Urinary bladder (tissue), 4 donors: ENCODE results near the gene RPLP2. TPM values are rescaled to one million over a fixed set of nuclear protein-coding genes. Genes with fewer than 3 reads are reported as not detected.

ENCODE experiments used
- DNase-seq: peaks from one replicate; pipeline ENCODE4 v3.0.0-alpha.2; 2015; ENCODE audit errors: extremely low spot score
- H3K27ac ChIP-seq: one replicate; pipeline ENCODE4 v1.5.1; 2013; ENCODE audit warnings: low read depth, mild to moderate bottlenecking, moderate library complexity
- H3K36me3 ChIP-seq: one replicate; pipeline ENCODE4 v1.6.1; 2013; ENCODE audit warnings: mild to moderate bottlenecking, moderate library complexity; ENCODE audit not compliant: insufficient read depth
- H3K4me1 ChIP-seq: one replicate; pipeline ENCODE4 v1.6.1; 2013; ENCODE audit warnings: mild to moderate bottlenecking, moderate library complexity; ENCODE audit not compliant: insufficient read depth
- H3K4me3 ChIP-seq: one replicate; pipeline ENCODE4 v1.5.1; 2013; ENCODE audit warnings: low read depth, low read length
- WGBS: extraction: QIAGEN DNeasy Blood & Tissue Kit; methylation state at CpG from one replicate; pipeline ENCODE4 v1.1.7; 2013; 5-methylcytosine and 5-hydroxymethylcytosine counted together
- polyA plus RNA-seq: library from polyadenylated mRNA; stranded (reverse); fragments of 200-250 nt; gene quantifications from one replicate; pipeline ENCODE4 v1.2.3, GENCODE V29; 2013
- total RNA-seq: library from RNA; depleted of rRNA; stranded (reverse); fragments of >200 nt; gene quantifications from one replicate; pipeline ENCODE4 v1.2.3, GENCODE V29; 2014
- donor health status: healthy with polysubstance abuse.
- donor health status: healthy.

RPLP2 gene
- total RNA-seq: 189 TPM
- 1,859 TPM for polyA plus RNA-seq

DNA sequence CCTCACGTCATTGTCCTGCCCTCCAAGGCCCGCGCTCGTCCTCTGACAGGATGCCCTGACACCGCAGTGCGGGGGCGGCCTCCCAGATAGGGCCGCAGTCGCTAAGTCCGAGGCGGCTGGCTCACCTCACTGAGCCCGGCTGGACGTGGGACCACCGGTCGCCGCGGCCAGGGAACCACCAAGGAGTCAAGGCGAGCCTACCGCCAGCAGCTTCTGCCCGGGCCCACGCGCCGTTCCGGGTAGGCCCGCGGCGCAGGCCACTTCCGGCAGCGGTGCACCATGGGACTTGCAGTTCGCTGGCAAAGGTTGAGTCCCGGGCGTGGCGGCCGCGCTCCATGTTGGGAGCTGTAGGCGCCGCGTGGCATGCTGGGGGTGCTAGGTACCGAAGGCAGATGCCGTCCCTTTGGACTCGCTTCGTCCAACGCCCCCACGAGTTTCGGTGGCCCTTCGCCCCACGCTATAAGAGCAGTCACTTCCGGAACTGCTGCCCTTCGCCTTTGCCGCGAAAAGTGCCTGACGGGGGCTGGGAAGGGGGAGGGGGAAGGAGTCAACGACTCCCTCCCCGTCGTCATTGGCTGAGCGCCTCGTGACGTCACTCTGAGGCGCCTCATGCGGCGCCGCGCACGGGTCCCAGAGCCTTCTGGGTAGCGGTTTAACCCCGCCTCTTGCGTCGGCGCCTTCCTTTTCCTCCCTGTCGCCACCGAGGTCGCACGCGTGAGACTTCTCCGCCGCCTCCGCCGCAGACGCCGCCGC lies at the start of gene RPLP2:
TSS of gene RPLP2 (plus strand) at position 681 of the 753 bp plus-strand sequence. CDS start 268 bp downstream, outside the sequence.
- peak within 1 kb of the TSS; percentile 97 for H3K27ac ChIP-seq
- H3K36me3 ChIP-seq: no peaks in the 10 kb centered on the region
- peaks cover 6% of the 10 kb centered on the region for H3K4me1 ChIP-seq
- DNase-seq: peak; percentile 93
- peak within 1 kb of the TSS; percentile 86 for H3K4me3 ChIP-seq
- WGBS: under 1% methylated on average over 81 of the region's 81 CpGs

DNA sequence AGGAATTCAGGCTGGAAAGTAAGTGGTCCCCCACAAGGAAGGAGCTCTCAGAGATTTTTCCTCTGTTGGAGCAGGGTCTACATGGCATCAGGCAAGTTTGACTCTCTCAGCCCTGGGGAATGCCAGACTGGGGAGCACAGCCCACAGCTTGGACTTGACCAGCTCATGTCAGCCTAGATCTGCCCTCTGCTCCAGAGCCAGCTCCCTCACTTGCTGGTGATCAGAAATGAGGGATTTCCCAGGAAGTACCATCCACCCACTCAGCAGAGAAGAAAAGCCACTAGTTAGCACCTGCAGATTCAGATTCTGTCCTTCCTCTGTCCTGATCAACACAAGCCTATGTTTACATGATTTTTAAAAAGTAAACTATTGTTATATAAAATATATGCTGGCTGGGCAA lies 49.5 kb upstream of the RPLP2 start:
- DNase-seq: no peak

DNA sequence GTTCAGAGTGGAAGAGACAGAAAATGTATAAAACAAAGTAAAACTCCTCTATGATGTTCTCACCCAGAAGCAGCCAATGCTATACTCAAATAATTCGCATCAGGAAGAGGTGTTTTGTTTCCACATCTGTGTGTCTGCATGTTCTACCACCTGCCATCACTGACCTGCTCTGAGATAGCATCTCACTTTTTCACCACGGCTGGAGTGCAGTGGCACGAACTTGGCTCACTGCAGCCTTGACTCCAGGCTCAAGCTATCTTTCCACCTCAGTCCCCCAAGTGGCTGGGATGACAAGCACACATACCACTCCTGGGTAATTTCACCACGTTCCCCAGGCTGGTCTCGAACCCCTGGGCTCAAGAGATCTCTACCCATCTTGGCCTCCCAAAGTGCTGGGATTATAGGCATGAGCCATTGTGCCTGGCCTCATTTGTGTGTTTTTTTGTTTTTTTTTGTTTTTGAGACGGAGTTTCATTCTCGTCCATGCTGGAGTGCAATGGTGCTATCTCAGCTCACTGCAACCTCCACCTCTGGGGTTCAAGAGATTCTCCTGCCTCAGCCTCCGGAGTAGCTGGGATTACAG lies 48.1 kb upstream of the RPLP2 start:
- no peak for DNase-seq
- Histone ChIP-seq H3K36me3 (peaks cover 7% of the 10 kb centered on the region), H3K4me3 (no peak overlapping the region), H3K4me1 (no peaks in the 10 kb centered on the region), H3K27ac (no peak overlapping the region)
- 87% methylated on average over 8 of the region's 8 CpGs for WGBS

More for the DNA sequence above, 49.5 kb upstream of the RPLP2 start:
- Histone ChIP-seq H3K4me3 (no peak overlapping the region), H3K27ac (no peak overlapping the region), H3K4me1 (no peaks in the 10 kb centered on the region), H3K36me3 (peaks cover 4% of the 10 kb centered on the region)

DNA sequence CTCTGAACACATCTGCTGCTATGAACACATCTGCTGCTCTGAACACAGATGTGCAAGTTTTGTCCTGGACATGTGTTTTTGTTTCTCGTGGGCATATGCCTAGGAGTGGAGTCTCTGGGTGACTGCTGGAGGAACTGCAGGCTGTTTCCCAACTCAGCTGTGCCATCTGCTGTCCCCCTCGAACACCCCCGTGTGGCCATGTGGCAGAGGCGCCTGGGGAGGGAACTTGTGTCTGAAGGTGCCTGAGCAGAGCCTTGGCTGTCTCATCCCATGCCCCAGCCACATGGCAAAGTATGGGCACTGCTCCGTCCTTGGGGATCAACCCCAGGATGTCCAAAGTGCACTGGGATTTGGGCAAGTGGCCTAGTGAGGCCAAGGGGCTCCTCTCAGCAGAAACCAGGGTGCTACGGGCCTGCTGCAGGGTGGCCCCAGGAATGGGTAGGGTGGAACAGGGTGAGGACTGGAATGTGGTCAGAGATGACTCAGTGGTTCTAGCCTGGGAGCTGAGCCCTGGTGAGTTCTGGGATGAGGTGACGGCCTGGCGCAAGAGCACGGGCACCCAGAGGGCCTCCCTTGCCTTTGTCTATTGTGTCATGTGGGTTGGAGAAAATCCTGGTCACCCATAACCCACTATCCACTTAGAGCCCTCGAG lies 47.2 kb upstream of the RPLP2 start:
- Histone ChIP-seq H3K36me3 (peaks cover 7% of the 10 kb centered on the region), H3K4me3 (no peak overlapping the region), H3K27ac (no peak overlapping the region), H3K4me1 (no peaks in the 10 kb centered on the region)
- DNase-seq: no peak
- WGBS: 60% methylated on average over 10 of the region's 10 CpGs

DNA sequence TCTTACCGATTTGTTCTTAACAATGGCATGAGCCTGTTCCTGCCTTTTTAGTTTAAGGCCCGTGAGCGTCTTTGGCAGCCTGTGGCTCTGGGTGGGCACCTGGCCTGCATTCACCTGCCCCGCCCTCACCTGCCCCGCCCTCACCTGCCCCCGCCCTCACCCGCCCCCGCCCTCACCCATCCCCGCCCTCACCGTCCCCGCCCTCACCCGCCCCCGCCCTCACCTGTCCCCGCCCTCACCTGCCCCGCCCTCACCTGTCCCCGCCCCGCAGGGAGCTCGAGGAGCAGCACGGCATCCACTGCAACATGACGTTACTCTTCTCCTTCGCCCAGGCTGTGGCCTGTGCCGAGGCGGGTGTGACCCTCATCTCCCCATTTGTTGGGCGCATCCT lies 46.7 kb upstream of the RPLP2 start:
- Histone ChIP-seq H3K36me3 (peaks cover 7% of the 10 kb centered on the region), H3K4me3 (no peak overlapping the region), H3K27ac (no peak overlapping the region), H3K4me1 (no peaks in the 10 kb centered on the region)
- no peak for DNase-seq
- 56% methylated on average over 24 of the region's 24 CpGs for WGBS

DNA sequence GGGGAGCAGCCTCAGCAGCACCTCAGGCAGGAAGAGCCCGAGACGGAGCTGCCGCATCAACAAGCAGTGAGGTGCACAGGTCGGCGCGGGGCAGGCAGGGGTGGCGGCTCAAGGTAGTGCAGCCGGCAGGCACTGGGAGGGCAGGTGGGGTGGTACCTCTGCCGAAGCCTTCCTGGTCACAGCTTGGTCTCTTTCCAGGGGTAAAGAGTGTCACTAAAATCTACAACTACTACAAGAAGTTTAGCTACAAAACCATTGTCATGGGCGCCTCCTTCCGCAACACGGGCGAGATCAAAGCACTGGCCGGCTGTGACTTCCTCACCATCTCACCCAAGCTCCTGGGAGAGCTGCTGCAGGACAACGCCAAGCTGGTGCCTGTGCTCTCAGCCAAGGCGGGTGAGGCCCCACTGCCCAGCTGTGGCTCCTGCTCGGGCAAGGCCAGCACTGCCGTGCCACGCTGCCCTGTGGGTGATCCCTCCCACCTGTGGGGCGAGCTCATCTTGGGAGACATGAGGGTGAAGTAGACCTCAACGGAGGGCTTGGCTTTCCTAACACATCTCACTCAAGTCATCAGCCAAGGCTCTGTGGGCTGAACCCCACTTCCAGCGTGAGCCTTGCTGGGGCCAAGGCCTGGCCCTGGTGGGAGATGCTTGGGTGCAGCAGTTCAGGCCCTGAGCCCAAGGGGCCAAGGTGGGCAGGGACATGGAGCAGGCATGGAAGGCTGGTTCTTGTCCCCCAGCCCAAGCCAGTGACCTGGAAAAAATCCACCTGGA lies 46.0 kb upstream of the RPLP2 start:
- no peak overlapping the region for H3K4me3 ChIP-seq
- no peak for DNase-seq
- H3K4me1 ChIP-seq: no peaks in the 10 kb centered on the region
- 89% methylated on average over 22 of the region's 22 CpGs for WGBS
- H3K27ac ChIP-seq: no peak overlapping the region
- H3K36me3 ChIP-seq: peaks cover 7% of the 10 kb centered on the region

DNA sequence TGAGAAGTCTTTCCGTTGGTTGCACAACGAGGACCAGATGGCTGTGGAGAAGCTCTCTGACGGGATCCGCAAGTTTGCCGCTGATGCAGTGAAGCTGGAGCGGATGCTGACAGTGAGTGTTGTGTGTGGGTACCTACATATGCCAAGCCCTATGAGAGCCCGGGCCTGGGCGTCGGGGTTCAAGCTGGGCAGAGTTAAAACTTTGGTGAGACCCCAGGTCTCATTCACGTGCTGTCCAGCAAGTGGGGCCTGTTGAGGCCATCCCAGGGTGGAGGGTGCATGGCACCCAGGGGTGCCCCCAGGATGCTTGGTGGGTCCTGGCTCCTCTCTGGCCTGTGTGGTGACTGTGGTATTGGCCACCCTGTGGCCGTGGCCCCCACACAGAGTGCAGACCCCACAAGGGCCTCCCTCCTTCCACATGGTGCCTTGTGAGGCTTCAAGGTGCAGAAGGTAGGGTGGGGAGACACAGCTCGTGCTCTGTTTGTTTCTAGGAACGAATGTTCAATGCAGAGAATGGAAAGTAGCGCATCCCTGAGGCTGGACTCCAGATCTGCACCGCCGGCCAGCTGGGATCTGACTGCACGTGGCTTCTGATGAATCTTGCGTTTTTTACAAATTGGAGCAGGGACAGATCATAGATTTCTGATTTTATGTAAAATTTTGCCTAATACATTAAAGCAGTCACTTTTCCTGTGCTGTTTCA lies 45.3 kb upstream of the RPLP2 start:
- 79% methylated on average over 18 of the region's 18 CpGs for whole genome bisulfite sequencing
- H3K36me3 ChIP-seq: peaks cover 7% of the 10 kb centered on the region
- H3K4me1 ChIP-seq: no peaks in the 10 kb centered on the region
- DNase-seq: no peak
- H3K27ac ChIP-seq: no peak overlapping the region
- H3K4me3 ChIP-seq: no peak overlapping the region

DNA sequence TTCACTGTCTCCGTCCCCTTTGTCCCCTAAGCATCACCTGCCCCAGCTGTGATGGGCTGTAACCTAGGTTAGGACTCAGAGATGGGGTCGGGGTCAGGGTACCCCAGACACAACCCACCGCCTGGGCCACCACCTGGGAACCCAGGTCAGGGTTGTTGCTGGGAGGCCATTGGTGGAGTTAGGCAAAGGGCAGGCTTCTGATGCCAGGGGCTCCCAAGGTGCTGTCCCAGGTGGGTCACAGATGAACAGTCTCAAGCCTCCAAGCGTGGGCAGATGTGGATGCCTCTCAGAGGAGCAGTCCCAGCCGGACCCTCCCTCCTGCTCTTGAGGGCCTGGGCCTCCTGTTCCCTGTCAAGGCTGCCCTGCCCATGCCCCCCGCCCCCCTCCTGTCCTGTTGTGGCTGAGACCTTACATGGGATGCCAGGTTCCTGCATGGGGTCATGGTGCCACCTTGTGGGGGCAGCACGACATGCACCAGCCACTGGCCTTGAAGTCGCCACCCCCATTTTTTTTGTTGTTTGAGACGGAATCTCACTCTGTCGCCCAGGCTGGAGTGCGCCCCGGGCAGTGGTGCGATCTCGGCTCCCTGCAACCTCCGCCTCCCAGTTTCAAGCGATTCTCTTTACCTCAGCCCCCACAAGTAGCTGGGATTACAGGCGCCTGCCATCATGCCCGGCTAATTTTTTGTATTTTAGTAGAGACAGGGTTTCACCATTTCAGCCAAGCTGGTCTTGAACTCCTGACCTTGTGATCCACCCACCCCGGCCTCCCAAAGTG lies 44.6 kb upstream of the RPLP2 start:
- H3K4me3 ChIP-seq: no peak overlapping the region
- peaks cover 8% of the 10 kb centered on the region for H3K36me3 ChIP-seq
- no peaks in the 10 kb centered on the region for H3K4me1 ChIP-seq
- no peak overlapping the region for H3K27ac ChIP-seq
- 77% methylated on average over 19 of the region's 19 CpGs for WGBS
- DNase-seq: no peak

DNA sequence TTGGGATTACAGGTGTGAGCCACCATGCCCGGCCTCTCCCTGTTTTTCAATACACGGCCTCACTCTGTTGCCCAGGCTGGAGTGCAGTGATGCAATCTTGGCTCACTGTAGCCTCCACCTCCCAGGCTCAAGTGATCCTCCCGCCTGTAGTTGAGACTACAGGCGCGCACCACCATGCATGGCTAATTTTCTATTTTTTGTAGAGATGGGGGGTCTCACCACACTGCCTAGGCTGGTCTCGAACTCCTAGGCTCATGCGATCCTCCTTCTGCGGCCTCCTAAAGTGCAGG lies 44.0 kb upstream of the RPLP2 start:
- H3K36me3 ChIP-seq: peaks cover 10% of the 10 kb centered on the region
- H3K27ac ChIP-seq: no peak overlapping the region
- 96% methylated on average over 8 of the region's 8 CpGs for WGBS

DNA sequence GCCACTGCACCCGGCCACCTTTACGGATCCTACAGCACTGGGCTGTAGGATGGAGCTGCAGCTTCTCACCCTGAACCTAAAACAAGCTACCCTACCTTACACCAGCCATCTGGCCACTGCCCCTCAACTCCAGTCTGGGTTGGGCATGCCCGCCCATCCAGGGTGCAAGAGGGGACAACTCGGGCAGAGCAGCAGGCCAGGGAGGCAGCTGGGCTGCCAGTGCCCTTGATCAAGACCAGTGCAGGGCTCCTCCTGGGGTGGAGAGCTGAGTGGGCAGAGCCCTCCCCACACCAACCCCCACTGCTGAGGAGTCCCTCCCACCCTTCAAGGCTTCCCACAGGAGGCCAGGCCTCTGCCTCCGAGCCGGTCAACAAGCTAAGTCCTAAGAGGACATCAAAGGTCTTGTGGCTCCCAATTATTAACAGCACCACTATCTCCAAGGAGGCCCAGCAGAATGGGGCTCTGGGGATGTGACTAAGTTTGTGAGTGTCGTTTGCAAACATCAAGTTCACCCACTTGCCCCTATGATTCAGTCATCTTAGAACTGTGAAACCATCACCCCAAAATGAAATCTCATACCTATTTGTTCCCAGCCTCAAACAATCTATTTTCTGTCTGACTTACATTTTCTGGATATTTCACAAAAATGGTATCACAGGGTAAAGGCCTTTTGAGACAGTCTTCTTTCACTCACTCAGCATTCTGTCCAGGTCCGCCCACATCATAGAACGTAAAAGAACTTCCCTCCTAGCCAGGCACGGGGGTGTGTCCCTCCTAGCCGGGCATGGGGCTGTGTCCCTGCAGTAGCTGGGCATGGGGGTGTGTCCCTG lies 43.4 kb upstream of the RPLP2 start:
- Histone ChIP-seq H3K4me1 (no peaks in the 10 kb centered on the region), H3K4me3 (no peak overlapping the region), H3K36me3 (peaks cover 10% of the 10 kb centered on the region), H3K27ac (no peak overlapping the region)
- no peak for DNase-seq
- 75% methylated on average over 11 of the region's 11 CpGs for WGBS

More for the DNA sequence above, 44.0 kb upstream of the RPLP2 start:
- Histone ChIP-seq H3K4me3 (no peak overlapping the region), H3K4me1 (no peaks in the 10 kb centered on the region)
- DNase-seq: no peak

DNA sequence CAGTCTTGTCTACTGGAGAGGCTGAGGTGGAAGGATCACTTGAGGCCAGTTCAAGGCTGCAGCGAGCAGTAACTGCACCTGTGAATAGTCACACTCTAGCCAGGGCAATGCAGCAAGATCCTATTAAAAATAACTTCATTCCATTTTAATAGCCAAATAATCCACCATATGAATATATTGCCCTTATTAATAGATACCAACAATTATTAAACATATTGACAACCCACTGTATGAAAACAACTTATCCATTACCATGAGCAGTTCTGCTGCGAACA lies 42.9 kb upstream of the RPLP2 start:
- WGBS: 97% methylated on average over 2 of the region's 2 CpGs
- DNase-seq: no peak

DNA sequence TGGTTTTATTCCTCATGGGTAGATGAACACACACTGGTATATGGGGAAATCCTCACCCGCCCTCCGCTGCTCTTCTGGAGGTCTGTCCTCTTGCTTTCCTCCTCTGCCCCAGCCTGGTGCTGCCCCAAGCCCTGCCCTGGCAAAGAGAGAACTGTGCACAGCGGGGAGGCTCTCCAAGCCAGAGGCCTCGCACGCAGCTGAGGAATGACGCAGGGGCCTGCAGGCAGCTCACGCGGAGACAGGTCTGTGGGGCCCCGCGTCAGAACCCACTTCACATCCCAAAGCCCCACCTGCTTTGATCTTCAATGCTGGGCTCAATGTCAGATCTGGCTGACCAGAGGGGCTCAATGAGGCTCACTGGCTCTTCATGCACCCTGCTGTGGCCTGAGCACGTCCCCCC lies 42.5 kb upstream of the RPLP2 start:
- 94% methylated on average over 11 of the region's 11 CpGs for WGBS
- Histone ChIP-seq H3K4me3 (no peak overlapping the region), H3K4me1 (no peaks in the 10 kb centered on the region), H3K36me3 (peaks cover 10% of the 10 kb centered on the region), H3K27ac (no peak overlapping the region)
- DNase-seq: no peak

More for the DNA sequence above, 42.9 kb upstream of the RPLP2 start:
- Histone ChIP-seq H3K27ac (no peak overlapping the region), H3K4me1 (no peaks in the 10 kb centered on the region), H3K36me3 (peaks cover 10% of the 10 kb centered on the region), H3K4me3 (no peak overlapping the region)
